ENCODE measurements around the gene AMY2B. TPM values are rescaled to one million over a fixed set of nuclear protein-coding genes. Genes with fewer than 3 reads are reported as not detected.
"Not testable (repeated sequence)": the region's sequence is repeated elsewhere in the genome, so short reads cannot be mapped to it uniquely, and the experiment has no call there.

Gene AMY2B
- total RNA-seq, 1 donor from 2014 or later = 1.4 TPM

- DNase-seq = not testable (repeated sequence)
Measured at GRCh38 chr1:103627436-103627835, 56.0 kb downstream of the AMY2B start.

Other genes with a start within 250 kb of the AMY2B start
- 3.1 and 4.8 TPM in 2 replicates for gene RNPC3, start 45.9 kb upstream of the AMY2B start, total RNA-seq
- not detected in 2 replicates for gene AMY2A, start 45.8 kb downstream of the AMY2B start, total RNA-seq
- not detected in 2 replicates for gene AMY1A, start 84.2 kb downstream of the AMY2B start, total RNA-seq
- not detected in 2 replicates for gene AMY1B, start 124.6 kb downstream of the AMY2B start, total RNA-seq
- not detected in 2 replicates for gene AMY1C, start 178.3 kb downstream of the AMY2B start, total RNA-seq